GM19372 (cell line): ENCODE measurements around the gene CC2D1A.

Experiments used
- ATAC-seq: cut with Tn5 transposase; IDR thresholded peaks from one replicate; pipeline ENCODE4 v1.9.1; 2021; ENCODE audit warnings: mild to moderate bottlenecking, low read depth, moderate library complexity; ENCODE audit not compliant: unreplicated experiment

CC2D1A gene

GRCh38 chr19:13905634-13906520 lies at the start of gene CC2D1A, which contains the start of gene BRME1:
Gene CC2D1A (plus strand): TSS chr19:13906201. CDS start chr19:13906442, 241 bp downstream.
Gene BRME1 (minus strand): TSS chr19:13906117. CDS start chr19:13904892, 1,225 bp downstream.
- peak; percentile 93 for ATAC-seq

GRCh38 chr19:13856497-13856896 lies 49.5 kb upstream of the CC2D1A start:
- ATAC-seq = no peak

GRCh38 chr19:13859361-13859880 lies 46.6 kb upstream of the CC2D1A start:
- ATAC-seq = no peak

- no peak for ATAC-seq
Measured at GRCh38 chr19:13860679-13861391, 45.2 kb upstream of the CC2D1A start.

- ATAC-seq = no peak
Measured at GRCh38 chr19:13861392-13861713, 44.6 kb upstream of the CC2D1A start.

- no peak for ATAC-seq
Measured at GRCh38 chr19:13861714-13862531, 44.1 kb upstream of the CC2D1A start.

- ATAC-seq = no peak
Measured at GRCh38 chr19:13864046-13864666, 41.8 kb upstream of the CC2D1A start.

GRCh38 chr19:13864667-13865570 lies 41.1 kb upstream of the CC2D1A start:
- ATAC-seq = no peak

GRCh38 chr19:13865571-13866462 lies 40.2 kb upstream of the CC2D1A start:
- no peak for ATAC-seq

GRCh38 chr19:13866463-13867046 lies 39.4 kb upstream of the CC2D1A start:
- no peak for ATAC-seq

GRCh38 chr19:13868663-13869062 lies 37.3 kb upstream of the CC2D1A start:
- no peak for ATAC-seq

GRCh38 chr19:13869281-13869680 lies 36.7 kb upstream of the CC2D1A start:
- ATAC-seq = no peak

GRCh38 chr19:13870873-13871272 lies 35.1 kb upstream of the CC2D1A start:
- no peak for ATAC-seq

- no peak for ATAC-seq
Measured at GRCh38 chr19:13872339-13872694, 33.7 kb upstream of the CC2D1A start.

GRCh38 chr19:13872695-13873389 lies 33.2 kb upstream of the CC2D1A start:
- ATAC-seq = no peak

GRCh38 chr19:13873834-13874515 lies 32.0 kb upstream of the CC2D1A start:
- no peak for ATAC-seq

GRCh38 chr19:13875824-13876223 lies 30.2 kb upstream of the CC2D1A start:
- ATAC-seq = no peak
